SK-N-MC (cell line): ENCODE data around the gene NIPAL4.

Experiments
- EZH2 ChIP-seq: fragments of 200-600 bp; sonication (generic); IDR thresholded peaks from one replicate; pipeline ENCODE4 v1.6.1; 2017; ENCODE audit warnings: antibody characterized with exemption
- FOXP2 ChIP-seq: optimal IDR thresholded peaks from 2 replicates; pipeline ENCODE3; 2011; ENCODE audit warnings: mild to moderate bottlenecking, moderate library complexity; ENCODE audit not compliant: insufficient read depth; ENCODE audit errors: extremely low read length, control extremely low read depth
- POLR2AphosphoS5 ChIP-seq: IDR thresholded peaks from 2 replicates; pipeline ENCODE4 v1.6.1; 2012; ENCODE audit warnings: mild to moderate bottlenecking, low read depth, low read length, borderline replicate concordance

DNA sequence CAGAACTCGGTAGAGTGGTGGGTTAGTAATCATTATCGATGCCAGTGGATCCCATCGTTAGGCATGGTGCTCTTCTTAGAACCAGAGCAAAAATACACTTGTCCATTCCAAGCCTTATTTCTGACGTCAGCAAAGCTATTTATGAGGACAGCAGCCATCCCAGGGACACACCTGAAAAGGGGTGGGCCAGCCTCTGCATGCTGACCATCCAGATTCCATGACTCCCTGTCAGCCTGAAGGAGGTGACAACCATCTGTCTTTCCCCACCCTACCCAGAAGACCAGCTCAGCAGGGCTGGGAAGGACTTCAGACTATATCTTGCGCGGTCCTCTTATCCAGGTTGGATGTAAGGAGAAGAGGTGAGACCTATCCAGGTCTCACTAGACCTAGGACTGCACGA, 5.7 kb upstream of the NIPAL4 start:
- TF ChIP-seq EZH2, result no peak
- TF ChIP-seq POLR2AphosphoS5, result no peak
- TF ChIP-seq FOXP2, result no peak
